T-helper 1 cell treated with Interleukin-12 subunit alpha and Interleukin-12 subunit beta and Interleukin-4 antibody, amounts not matched to agents 30 μg/mL and 1 μg/mL, for 36 hours (primary cell): ENCODE data around the gene PRR35.
"Not testable (repeated sequence)": the region's sequence is repeated elsewhere in the genome, so short reads cannot be mapped to it uniquely, and the experiment has no call there.

Experiments
- H3K27ac Mint-ChIP-seq: one replicate; pipeline ENCODE4 v1.8.0; 2021; ENCODE audit warnings: mild to moderate bottlenecking, mixed read lengths
- H3K27me3 Mint-ChIP-seq: one replicate; pipeline ENCODE4 v1.8.0; 2021; ENCODE audit warnings: low read depth, mixed read lengths
- H3K36me3 Mint-ChIP-seq: one replicate; pipeline ENCODE4 v1.8.0; 2021; ENCODE audit warnings: low read depth, mixed read lengths
- H3K4me1 Mint-ChIP-seq: one replicate; pipeline ENCODE4 v1.8.0; 2021; ENCODE audit warnings: low read depth, mixed read lengths
- H3K4me3 Mint-ChIP-seq: one replicate; pipeline ENCODE4 v1.8.0; 2021; ENCODE audit warnings: mild to moderate bottlenecking, moderate library complexity, mixed read lengths
- H3K9me3 Mint-ChIP-seq: one replicate; pipeline ENCODE4 v1.8.0; 2021; ENCODE audit warnings: mixed read lengths

The PRR35 gene

GRCh38 chr16:595942-596735, 35.9 kb downstream of the PRR35 start:
- H3K4me1 Mint-ChIP-seq = peaks cover 13% of the 10 kb centered on the region
- H3K36me3 Mint-ChIP-seq = peaks cover 12% of the 10 kb centered on the region
- H3K4me3 Mint-ChIP-seq = no peak overlapping the region
- no peaks in the 10 kb centered on the region for H3K27me3 Mint-ChIP-seq
- H3K27ac Mint-ChIP-seq = no peak overlapping the region
- no peaks in the 10 kb centered on the region for H3K9me3 Mint-ChIP-seq

GRCh38 chr16:596736-597060, 36.5 kb downstream of the PRR35 start:
- Mint-ChIP-seq H3K9me3 (no peaks in the 10 kb centered on the region), H3K4me3 (no peak overlapping the region), H3K27me3 (no peaks in the 10 kb centered on the region), H3K4me1 (peaks cover 11% of the 10 kb centered on the region), H3K27ac (no peak overlapping the region), H3K36me3 (peaks cover 12% of the 10 kb centered on the region)

DNA sequence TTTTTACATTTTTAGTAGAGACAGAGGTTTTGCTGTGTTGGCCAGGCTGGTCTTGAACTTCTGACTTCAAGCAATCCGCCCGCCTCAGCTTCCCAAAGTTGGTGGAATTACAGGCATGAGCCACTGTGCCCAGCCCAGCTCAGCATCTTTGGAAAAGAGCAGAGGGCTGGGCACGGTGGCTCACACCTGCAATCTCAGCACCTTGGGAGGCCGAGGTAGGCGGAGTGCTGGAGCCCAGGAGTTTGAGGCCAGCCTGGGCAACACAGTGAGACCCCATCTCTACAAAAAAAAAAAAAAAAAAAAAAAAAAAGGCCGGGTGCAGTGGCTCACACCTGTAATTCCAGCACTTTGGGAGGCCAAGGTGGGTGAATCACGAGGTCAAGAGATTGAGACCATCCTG, 37.5 kb downstream of the PRR35 start:
- H3K9me3 Mint-ChIP-seq, H3K4me1 Mint-ChIP-seq, H3K4me3 Mint-ChIP-seq, H3K27me3 Mint-ChIP-seq, H3K27ac Mint-ChIP-seq: not testable (repeated sequence)
- peaks cover 12% of the 10 kb centered on the region for H3K36me3 Mint-ChIP-seq

- peaks cover 12% of the 10 kb centered on the region for H3K36me3 Mint-ChIP-seq
- H3K4me1 Mint-ChIP-seq = peaks cover 7% of the 10 kb centered on the region
- no peaks in the 10 kb centered on the region for H3K27me3 Mint-ChIP-seq
- no peak overlapping the region for H3K4me3 Mint-ChIP-seq
- no peak overlapping the region for H3K27ac Mint-ChIP-seq
- no peaks in the 10 kb centered on the region for H3K9me3 Mint-ChIP-seq
Measured at GRCh38 chr16:598823-599739, 38.9 kb downstream of the PRR35 start.

DNA sequence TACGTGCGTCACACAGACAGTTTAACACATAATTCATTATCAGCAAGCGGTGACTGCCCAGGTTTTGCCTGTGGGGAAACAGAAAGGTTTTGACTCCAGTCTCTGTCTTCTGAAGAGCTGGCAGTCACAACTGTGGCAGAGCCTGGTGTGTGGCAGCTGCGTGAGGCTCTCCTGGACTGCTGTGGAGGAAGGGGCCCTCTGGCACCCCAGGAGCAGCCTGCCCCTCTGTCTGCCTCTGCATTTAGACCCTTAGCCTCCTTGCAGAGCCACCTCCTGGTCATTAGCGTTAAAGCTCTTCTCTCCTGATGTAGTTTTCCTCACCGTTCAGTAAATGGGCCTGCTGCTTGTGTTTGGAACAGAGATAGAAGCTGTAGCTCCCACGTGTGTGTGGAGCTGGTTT, 40.6 kb downstream of the PRR35 start:
- Mint-ChIP-seq H3K36me3 (peaks cover 9% of the 10 kb centered on the region), H3K27me3 (no peaks in the 10 kb centered on the region), H3K4me3 (no peak overlapping the region), H3K27ac (no peak overlapping the region), H3K4me1 (peaks cover 5% of the 10 kb centered on the region), H3K9me3 (no peaks in the 10 kb centered on the region)

- Mint-ChIP-seq H3K27me3 (no peaks in the 10 kb centered on the region), H3K36me3 (no peaks in the 10 kb centered on the region), H3K27ac (no peak overlapping the region), H3K4me3 (no peak overlapping the region), H3K4me1 (peaks cover 2% of the 10 kb centered on the region), H3K9me3 (no peaks in the 10 kb centered on the region)
Measured at GRCh38 chr16:603933-604332, 43.7 kb downstream of the PRR35 start.

DNA sequence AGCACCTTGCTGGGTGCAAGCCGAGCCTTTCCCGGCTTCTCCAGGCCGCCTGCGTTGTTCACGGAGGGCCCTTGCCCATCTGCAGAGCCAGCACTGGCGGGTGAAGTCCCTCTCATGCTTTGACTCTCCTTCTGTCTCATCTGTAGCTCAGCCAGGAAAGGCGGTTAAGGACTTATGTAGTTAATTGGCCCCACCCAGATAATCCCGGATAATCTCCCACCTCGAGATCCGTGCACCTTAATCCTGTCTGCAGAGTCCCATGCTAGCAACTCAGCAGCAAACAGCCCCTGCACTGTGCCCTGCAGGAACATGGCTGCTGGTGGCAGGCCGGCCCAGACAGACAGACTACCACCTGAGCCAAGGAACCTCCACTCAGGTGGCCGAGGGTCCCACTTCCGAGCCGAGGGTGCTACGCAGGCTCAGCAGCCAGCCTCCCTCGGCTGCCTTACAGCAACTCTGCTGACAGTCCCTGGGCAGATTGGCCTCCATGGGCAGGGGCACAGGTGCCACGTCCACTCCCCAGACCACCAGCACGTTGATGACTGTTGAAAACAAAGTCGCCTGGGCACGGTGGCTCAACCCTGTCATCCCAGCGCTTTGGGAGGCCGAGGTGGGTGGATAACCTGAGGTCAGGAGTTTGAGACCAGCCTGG, 46.6 kb downstream of the PRR35 start:
- peaks cover 5% of the 10 kb centered on the region for H3K4me1 Mint-ChIP-seq
- H3K36me3 Mint-ChIP-seq = no peaks in the 10 kb centered on the region
- H3K4me3 Mint-ChIP-seq = no peak overlapping the region
- no peaks in the 10 kb centered on the region for H3K27me3 Mint-ChIP-seq
- H3K27ac Mint-ChIP-seq = no peak overlapping the region
- no peaks in the 10 kb centered on the region for H3K9me3 Mint-ChIP-seq

- Mint-ChIP-seq H3K4me1 (peaks cover 5% of the 10 kb centered on the region), H3K27me3 (no peaks in the 10 kb centered on the region), H3K27ac (no peak overlapping the region), H3K4me3 (no peak overlapping the region), H3K9me3 (no peaks in the 10 kb centered on the region), H3K36me3 (no peaks in the 10 kb centered on the region)
Measured at GRCh38 chr16:608019-608418, 47.8 kb downstream of the PRR35 start.

DNA sequence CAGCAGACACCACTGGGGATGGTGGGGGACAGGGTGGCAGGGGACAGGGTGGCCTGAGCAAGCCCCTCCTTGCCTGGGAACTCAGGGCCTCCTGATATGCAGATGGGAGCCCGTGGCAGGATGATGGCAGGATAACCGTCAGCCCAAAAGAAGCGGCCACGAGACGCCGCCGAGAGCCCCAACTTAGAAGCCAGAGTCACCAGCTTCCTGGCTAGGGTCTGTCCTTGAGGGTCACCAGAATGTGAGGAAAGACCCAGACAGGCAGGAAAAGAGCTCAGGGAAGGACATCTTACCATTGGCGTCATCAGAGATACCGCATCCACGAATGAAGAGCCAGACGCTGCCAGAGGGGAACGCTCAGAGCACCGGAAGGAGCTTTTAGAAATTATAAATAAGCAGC, 49.1 kb downstream of the PRR35 start:
- Mint-ChIP-seq H3K9me3 (no peaks in the 10 kb centered on the region), H3K27me3 (no peaks in the 10 kb centered on the region), H3K36me3 (no peaks in the 10 kb centered on the region), H3K27ac (no peak overlapping the region), H3K4me3 (no peak overlapping the region), H3K4me1 (peaks cover 2% of the 10 kb centered on the region)

- H3K4me3 Mint-ChIP-seq = no peak overlapping the region
- no peaks in the 10 kb centered on the region for H3K9me3 Mint-ChIP-seq
- no peak overlapping the region for H3K27ac Mint-ChIP-seq
- H3K27me3 Mint-ChIP-seq = no peaks in the 10 kb centered on the region
- H3K4me1 Mint-ChIP-seq = peaks cover 2% of the 10 kb centered on the region
- H3K36me3 Mint-ChIP-seq = peaks cover 2% of the 10 kb centered on the region
Measured at GRCh38 chr16:609984-610383, 49.8 kb downstream of the PRR35 start.

GRCh38 chr16:610513-611381, 50.6 kb downstream of the PRR35 start:
- Mint-ChIP-seq H3K4me3 (no peak overlapping the region), H3K27ac (no peak overlapping the region), H3K36me3 (peaks cover 2% of the 10 kb centered on the region), H3K27me3 (no peaks in the 10 kb centered on the region), H3K4me1 (peaks cover 2% of the 10 kb centered on the region), H3K9me3 (no peaks in the 10 kb centered on the region)

GRCh38 chr16:615122-615521, 54.9 kb downstream of the PRR35 start:
- Mint-ChIP-seq H3K4me3 (no peak overlapping the region), H3K36me3 (peaks cover 2% of the 10 kb centered on the region), H3K9me3 (no peaks in the 10 kb centered on the region), H3K27ac (no peak overlapping the region), H3K4me1 (peaks cover 2% of the 10 kb centered on the region), H3K27me3 (no peaks in the 10 kb centered on the region)
